GM12891 (cell line): Measurements from ENCODE around the gene IL31RA.

ENCODE experiments used
- PAX5 ChIP-seq: IDR thresholded peaks from 2 replicates; pipeline ENCODE4 v1.6.1; 2011; ENCODE audit warnings: low read length, moderate library complexity, mild to moderate bottlenecking; ENCODE audit not compliant: insufficient read depth, severe bottlenecking
- POLR2A ChIP-seq: IDR thresholded peaks from 2 replicates; pipeline ENCODE4 v1.6.1; 2011; ENCODE audit warnings: low read depth, low read length, control low read depth
- POLR2AphosphoS5 ChIP-seq: IDR thresholded peaks from 2 replicates; pipeline ENCODE4 v1.6.1; 2011; ENCODE audit warnings: low read depth, low read length, control low read depth
- POU2F2 ChIP-seq: IDR thresholded peaks from 2 replicates; pipeline ENCODE4 v1.6.1; 2011; ENCODE audit warnings: low read depth, mild to moderate bottlenecking, control low read depth, low read length, moderate library complexity
- SPI1 ChIP-seq: IDR thresholded peaks from 2 replicates; pipeline ENCODE4 v1.6.1; 2011; ENCODE audit warnings: low read depth, low read length, control low read depth
- TAF1 ChIP-seq: IDR thresholded peaks from 2 replicates; pipeline ENCODE4 v1.6.1; 2011; ENCODE audit warnings: low read depth, low read length, control low read depth

GRCh38 chr5:55880453-55880852 lies 29.3 kb downstream of the IL31RA start:
- TF ChIP-seq POLR2AphosphoS5 (no peak), POLR2A (no peak), TAF1 (no peak), POU2F2 (no peak), SPI1 (no peak), PAX5 (no peak)
